ENCODE measurements around the gene SEC11A.

- TF ChIP-seq CTCF (IDR thresholded peaks at IDR 0.05) (no peak), ZFX (IDR thresholded peaks at IDR 0.05; ENCODE audit: borderline replicate concordance) (no peak)
Measured at GRCh38 chr15:84656972-84657371, 59.0 kb downstream of the SEC11A start.
